GM12801 (cell line): Measurements from ENCODE around the gene SPACA9.

ENCODE experiments used
- CTCF ChIP-seq: IDR thresholded peaks from one replicate; pipeline ENCODE4 v1.5.1; 2011; ENCODE audit warnings: control low read depth; ENCODE audit not compliant: insufficient read length; ENCODE audit errors: extremely low read depth

Gene SPACA9

GRCh38 chr9:132857031-132857430 lies 21.7 kb upstream of the SPACA9 start:
- TF ChIP-seq CTCF, result no peak

DNA sequence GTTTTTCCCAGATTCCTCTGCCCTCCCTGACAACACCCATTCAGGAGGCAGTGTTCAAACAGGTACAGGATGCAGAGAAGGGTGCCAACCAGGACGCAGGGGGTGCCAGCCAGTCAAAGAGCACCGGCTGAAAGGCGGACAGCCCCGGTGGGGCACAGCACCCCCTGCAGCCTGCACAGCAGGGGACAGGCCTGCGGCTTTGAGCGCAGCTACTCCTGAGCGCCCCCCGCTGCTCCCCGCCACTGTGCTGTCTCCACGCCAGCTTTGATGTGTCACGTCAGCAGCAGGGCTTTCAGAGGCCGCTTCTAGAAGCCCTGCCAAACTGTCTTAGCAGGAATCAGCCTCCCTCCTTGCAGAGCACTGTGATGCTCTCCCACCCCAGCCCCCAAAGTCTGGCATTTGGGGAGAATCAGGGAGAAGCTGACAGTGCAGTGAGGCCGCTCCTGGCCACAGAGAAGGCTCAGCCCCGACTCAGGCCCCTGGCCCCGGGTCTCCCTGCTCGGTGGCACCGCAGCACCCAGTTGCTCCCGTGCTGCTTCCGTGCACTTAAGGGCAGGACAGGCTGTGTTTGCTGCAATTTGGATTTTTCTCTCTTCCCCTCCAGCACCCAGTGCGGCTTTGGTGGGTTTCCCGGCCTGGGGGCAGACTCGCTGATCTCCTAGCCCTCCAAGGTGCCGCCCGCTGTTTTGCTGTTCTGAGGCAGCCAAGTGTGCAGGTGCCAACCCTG lies 20.9 kb upstream of the SPACA9 start:
- TF ChIP-seq CTCF, result no peak

GRCh38 chr9:132858751-132859150 lies 19.9 kb upstream of the SPACA9 start:
- no peak for TF ChIP-seq CTCF

GRCh38 chr9:132861666-132862065 lies 17.0 kb upstream of the SPACA9 start:
- TF ChIP-seq CTCF, result no peak

GRCh38 chr9:132862533-132862932 lies 16.2 kb upstream of the SPACA9 start:
- no peak for TF ChIP-seq CTCF

DNA sequence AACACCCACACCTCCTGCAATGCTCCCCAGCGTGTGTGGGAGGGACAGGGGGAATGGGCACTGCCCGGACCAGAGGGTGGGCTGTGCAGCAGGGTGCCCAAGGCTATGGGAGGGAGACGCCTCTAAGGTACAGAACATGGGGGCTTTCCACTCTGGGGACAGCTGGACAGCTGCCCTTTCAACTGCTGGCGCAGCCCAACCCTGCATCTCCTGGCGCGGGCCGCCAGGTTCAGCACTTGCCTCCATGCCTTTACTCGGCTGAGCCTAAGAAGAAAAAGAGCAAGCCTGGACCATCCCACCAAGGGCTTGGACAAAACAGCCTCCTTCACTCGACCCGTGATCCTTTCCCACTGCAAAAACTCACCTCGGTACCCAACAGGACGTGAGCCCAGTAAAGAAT lies 15.6 kb upstream of the SPACA9 start:
- no peak for TF ChIP-seq CTCF

DNA sequence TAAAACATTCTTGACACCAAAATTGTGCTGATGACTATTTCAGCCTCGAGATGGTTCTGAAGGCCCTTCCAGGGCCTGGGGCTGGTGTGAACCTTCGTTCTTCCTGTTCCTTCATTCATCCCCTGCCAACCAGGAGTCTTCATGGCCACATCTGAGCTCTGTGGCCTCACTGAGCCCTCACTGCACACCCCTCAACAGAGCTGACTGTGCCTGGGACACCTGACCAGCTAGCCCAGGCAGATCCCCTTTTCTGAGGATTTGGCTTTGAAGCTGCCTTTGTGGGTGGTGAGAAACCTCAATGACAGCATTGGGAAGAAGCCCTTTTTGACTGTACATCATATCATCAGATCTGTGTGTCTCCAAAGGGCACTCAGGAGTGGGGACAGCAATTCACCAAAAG lies 14.4 kb upstream of the SPACA9 start:
- no peak for TF ChIP-seq CTCF
